Tibial nerve (tissue), 4 donors: ENCODE results near the gene CALHM3. TPM values are rescaled to one million over a fixed set of nuclear protein-coding genes. Genes with fewer than 3 reads are reported as not detected.

Experiments
- DNase-seq, 2 donors: peaks; one replicate each; pipeline ENCODE4 v3.0.0-alpha.2; 2019; ENCODE audit warnings: low spot score in 2 of 2
- H3K27ac ChIP-seq, 4 donors: fragments of 200-600 bp; sonication (generic) in 3 of 4; one replicate each; pipeline ENCODE4 v1.5.1; 2017 to 2019; ENCODE audit warnings: mild to moderate bottlenecking in 1 of 4
- H3K27me3 ChIP-seq, 2 donors: fragments of 200-600 bp; sonication (generic) in 1 of 2; one replicate each; pipeline versions ENCODE4 v1.5.1 to v1.6.0; 2017 to 2019
- H3K36me3 ChIP-seq, 3 donors: fragments of 200-600 bp; sonication (generic); one replicate each; pipeline ENCODE4 v1.5.1; 2018 to 2019
- H3K4me1 ChIP-seq, 4 donors: fragments of 200-600 bp; sonication (generic) in 3 of 4; one replicate each; pipeline ENCODE4 v1.5.1; 2017 to 2019
- H3K4me3 ChIP-seq, 4 donors: fragments of 200-600 bp; sonication (generic) in 3 of 4; one replicate each; pipeline ENCODE4 v1.5.1; 2017 to 2019; ENCODE audit warnings: mild to moderate bottlenecking in 1 of 4, moderate library complexity in 1 of 4
- H3K9me3 ChIP-seq, 4 donors: fragments of 200-600 bp; sonication (generic) in 3 of 4; one replicate each; pipeline ENCODE4 v1.5.1; 2017 to 2019
- CTCF ChIP-seq, 5 experiments: fragments of 200-600 bp in 3 of 5; fragments of 450-650 bp in 2 of 5; sonication (generic) in 3 of 5; IDR thresholded peaks; one replicate each; pipeline ENCODE4 v1.5.1; 2016 to 2019; ENCODE audit warnings: antibody characterized with exemption in 5 of 5, mild to moderate bottlenecking in 3 of 5, moderate library complexity in 2 of 5
- EP300 ChIP-seq, 2 donors: sonication (generic); formaldehyde crosslinking; IDR thresholded peaks; one replicate each; pipeline ENCODE4 v1.6.1; 2017; ENCODE audit warnings: antibody characterized with exemption in 2 of 2, mild to moderate bottlenecking in 1 of 2
- POLR2A ChIP-seq, 2 donors: fragments of 450-650 bp; IDR thresholded peaks; one replicate each; pipeline ENCODE4 v1.6.1; 2017; ENCODE audit warnings: antibody characterized with exemption in 2 of 2, mild to moderate bottlenecking in 2 of 2, moderate library complexity in 2 of 2
- WGBS, 2 donors: methylation state at CpG; one replicate each; pipeline ENCODE4 v1.1.5; 2018; 5-methylcytosine and 5-hydroxymethylcytosine counted together
- total RNA-seq, 4 donors: library from RNA; depleted of rRNA; stranded (reverse); fragments of >200 nt; gene quantifications; one replicate each; pipeline ENCODE4 v1.1.0, GENCODE V29; 2016

Gene CALHM3
- total RNA-seq, 4 donors from 2014 or later, result not detected

GRCh38 chr10:103512166-103512565 lies 33.1 kb upstream of the CALHM3 start:
- TF ChIP-seq CTCF (IDR thresholded peaks at IDR 0.05) (no peak), EP300 (IDR thresholded peaks at IDR 0.05) (no peak)
- Histone ChIP-seq H3K36me3 (no peaks in the 10 kb centered on the region), H3K4me1 (peaks cover 0 to 6% (median 1%) of the 10 kb centered on the region in 4 donors), H3K27me3 (no peaks in the 10 kb centered on the region), H3K4me3 (no peak overlapping the region), H3K27ac (no peak overlapping the region), H3K9me3 (no peaks in the 10 kb centered on the region)
- no peak for DNase-seq

GRCh38 chr10:103510791-103511752 lies 32.0 kb upstream of the CALHM3 start:
- H3K27me3 ChIP-seq, result no peaks in the 10 kb centered on the region
- DNase-seq, result no peak
- no peaks in the 10 kb centered on the region for H3K36me3 ChIP-seq
- TF ChIP-seq POLR2A (IDR thresholded peaks at IDR 0.05), result no peak
- no peak for TF ChIP-seq CTCF (IDR thresholded peaks at IDR 0.05)
- no peak for TF ChIP-seq EP300 (IDR thresholded peaks at IDR 0.05)
- peaks cover 0 to 6% (median 1%) of the 10 kb centered on the region in 4 donors for H3K4me1 ChIP-seq
- WGBS, 2 donors, result 91 to 92% methylated on average over 10 of the region's 10 CpGs
- H3K9me3 ChIP-seq, result no peaks in the 10 kb centered on the region
- no peak overlapping the region for H3K4me3 ChIP-seq
- H3K27ac ChIP-seq, result no peak overlapping the region

DNA sequence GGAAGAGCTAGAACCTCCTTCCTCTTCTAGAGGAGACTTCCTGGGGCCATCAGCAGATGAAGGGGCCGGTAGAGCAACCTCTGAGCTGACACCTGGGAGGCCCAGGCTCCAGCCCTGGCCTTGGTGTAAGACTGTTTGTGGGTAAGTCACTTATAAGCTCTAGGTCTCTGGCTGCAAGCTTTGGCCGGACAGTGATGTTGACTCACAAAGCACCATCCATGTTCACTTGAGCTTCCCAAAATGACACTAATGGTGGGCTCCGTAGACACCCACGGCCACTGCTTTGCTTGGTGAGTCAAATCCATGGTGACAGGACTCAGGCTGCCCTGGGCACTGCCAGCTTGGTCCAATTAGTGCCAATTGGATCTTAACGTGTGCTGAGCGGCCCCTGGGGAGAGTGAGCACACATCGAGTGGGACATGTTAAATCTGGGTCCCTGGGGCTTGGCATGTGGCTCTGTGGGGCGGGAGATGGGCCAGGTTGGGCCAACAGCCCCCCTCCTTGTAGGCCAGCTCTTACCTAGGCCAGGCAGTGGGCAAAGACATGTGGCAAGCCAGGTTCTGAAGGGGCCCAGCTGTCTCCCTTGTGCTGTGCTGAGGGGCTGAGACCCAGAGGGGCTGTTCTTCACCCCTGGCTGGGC lies 31.1 kb upstream of the CALHM3 start:
- TF ChIP-seq EP300 (IDR thresholded peaks at IDR 0.05) (no peak), CTCF (IDR thresholded peaks at IDR 0.05) (no peak), POLR2A (IDR thresholded peaks at IDR 0.05) (no peak)
- Histone ChIP-seq H3K4me1 (peaks cover 0 to 3% (median 0%) of the 10 kb centered on the region in 4 donors), H3K36me3 (no peaks in the 10 kb centered on the region), H3K9me3 (no peaks in the 10 kb centered on the region), H3K27me3 (no peaks in the 10 kb centered on the region), H3K27ac (no peak overlapping the region), H3K4me3 (no peak overlapping the region)
- 85 to 92% methylated on average over 5 to 7 of the region's 8 CpGs for WGBS, 2 donors
- DNase-seq, result no peak

GRCh38 chr10:103507235-103508191 lies 28.5 kb upstream of the CALHM3 start:
- DNase-seq, result no peak
- Histone ChIP-seq H3K9me3 (no peaks in the 10 kb centered on the region), H3K36me3 (no peaks in the 10 kb centered on the region), H3K27ac (no peak overlapping the region), H3K4me3 (no peak overlapping the region), H3K4me1 (peaks cover 0 to 5% (median 0%) of the 10 kb centered on the region in 4 donors), H3K27me3 (no peaks in the 10 kb centered on the region)
- WGBS, 2 donors, result 64 to 66% methylated on average over 10 of the region's 10 CpGs
- TF ChIP-seq POLR2A (IDR thresholded peaks at IDR 0.05) (no peak), CTCF (IDR thresholded peaks at IDR 0.05) (no peak), EP300 (IDR thresholded peaks at IDR 0.05) (no peak)
